ENCODE results near the gene OR52N5.

DNA sequence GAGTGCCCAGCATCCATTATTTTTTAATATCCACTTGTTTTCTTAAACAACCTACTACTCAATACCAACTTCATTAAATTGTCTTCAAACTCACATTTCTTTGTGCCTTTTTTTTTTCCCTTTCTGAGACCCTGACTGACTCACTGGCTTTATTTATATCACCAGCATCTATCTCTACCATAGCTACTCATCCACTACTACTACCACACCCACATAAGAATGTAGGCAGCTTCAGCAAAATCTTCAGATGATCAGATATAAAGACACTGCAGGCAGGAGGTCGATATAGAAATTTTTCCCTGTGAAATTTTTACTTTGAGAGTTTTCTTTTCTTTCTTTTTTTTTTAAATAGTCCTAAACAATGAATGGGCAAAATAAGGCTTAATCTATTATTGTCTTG is 44.7 kb downstream of the OR52N5 start:
- no peak for TF ChIP-seq CTCF (IDR thresholded peaks at IDR 0.05 in 8 of 11, conservative IDR thresholded peaks at IDR 0.05 in 3 of 11)
- no peak for TF ChIP-seq POLR2A (IDR thresholded peaks at IDR 0.05)
